CD4-positive, alpha-beta T cell treated with Interleukin-6 for 4 hours (primary cell): ENCODE measurements around the gene HLA-DQA2.
"Not testable (repeated sequence)": the region's sequence is repeated elsewhere in the genome, so short reads cannot be mapped to it uniquely, and the experiment has no call there.

Source experiments
- DNase-seq: peaks from one replicate; pipeline ENCODE4 v3.0.0-alpha.2; 2020; ENCODE audit warnings: mixed read lengths

Gene HLA-DQA2

GRCh38 chr6:32741031-32741960 lies at the start of gene HLA-DQA2:
TSS of gene HLA-DQA2 (plus strand) at chr6:32741391. CDS start at chr6:32741444, 53 bp downstream.
- no peak for DNase-seq

DNA sequence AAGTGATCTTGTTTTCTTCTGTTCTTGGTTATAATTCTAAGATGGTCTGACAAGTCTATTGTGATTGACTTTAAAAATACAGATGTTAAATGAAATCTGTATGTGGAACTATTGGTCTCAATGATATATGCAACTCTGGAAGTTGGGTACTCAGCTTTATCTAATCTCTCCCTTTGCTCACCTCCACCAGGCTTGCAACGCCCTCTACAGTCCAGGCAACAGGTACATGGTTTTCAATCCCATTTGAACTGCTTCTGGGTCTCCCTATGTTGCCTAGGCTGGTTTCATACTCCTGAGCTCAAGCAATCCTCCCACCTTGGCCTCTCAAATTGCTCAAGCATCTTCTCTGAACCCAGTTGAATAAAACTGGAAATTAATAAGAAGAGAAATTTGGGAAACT lies 49.2 kb upstream of the HLA-DQA2 start:
- peak; percentile 75 for DNase-seq

DNA sequence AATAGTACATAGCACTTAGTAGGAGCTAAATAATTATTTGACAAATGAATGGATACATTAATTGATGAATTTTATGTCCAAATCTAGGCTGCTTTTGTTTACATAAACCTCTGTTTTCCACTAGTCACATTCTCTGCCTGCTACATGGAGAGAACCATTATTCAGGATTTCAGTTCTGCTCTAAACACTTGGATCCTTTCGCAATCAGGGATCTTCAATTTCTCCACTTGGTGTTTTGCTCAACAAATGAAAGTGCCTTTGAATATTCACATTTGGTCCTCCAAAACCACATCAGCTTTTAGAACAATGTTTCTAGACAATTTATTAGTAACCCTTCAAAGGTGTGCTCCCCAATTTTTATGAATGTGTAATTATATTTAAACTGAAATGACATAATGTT lies 44.2 kb upstream of the HLA-DQA2 start:
- DNase-seq = no peak

- peak; percentile 38 for DNase-seq
Observed at GRCh38 chr6:32700391-32701040, 40.7 kb upstream of the HLA-DQA2 start.

GRCh38 chr6:32703347-32703746 lies 37.8 kb upstream of the HLA-DQA2 start:
- DNase-seq = no peak

DNA sequence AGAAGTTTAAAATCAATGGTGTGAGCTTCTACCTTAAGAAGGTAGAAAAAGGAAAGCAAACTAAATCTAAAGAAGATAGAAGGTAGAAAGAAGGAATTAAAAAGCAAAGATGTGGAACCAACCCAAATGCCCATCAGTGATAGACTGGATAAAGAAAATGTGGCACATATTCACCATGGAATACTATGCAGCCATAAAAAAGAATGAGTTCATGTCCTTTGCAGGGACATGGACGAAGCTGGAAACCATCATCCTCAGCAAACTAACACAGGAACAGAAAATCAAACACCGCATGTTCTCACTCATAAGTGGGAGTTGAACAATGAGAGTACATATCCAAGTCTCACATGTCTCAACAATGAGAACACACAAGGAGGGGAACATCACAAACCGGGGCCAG lies 36.0 kb upstream of the HLA-DQA2 start:
- DNase-seq = not testable (repeated sequence)

DNA sequence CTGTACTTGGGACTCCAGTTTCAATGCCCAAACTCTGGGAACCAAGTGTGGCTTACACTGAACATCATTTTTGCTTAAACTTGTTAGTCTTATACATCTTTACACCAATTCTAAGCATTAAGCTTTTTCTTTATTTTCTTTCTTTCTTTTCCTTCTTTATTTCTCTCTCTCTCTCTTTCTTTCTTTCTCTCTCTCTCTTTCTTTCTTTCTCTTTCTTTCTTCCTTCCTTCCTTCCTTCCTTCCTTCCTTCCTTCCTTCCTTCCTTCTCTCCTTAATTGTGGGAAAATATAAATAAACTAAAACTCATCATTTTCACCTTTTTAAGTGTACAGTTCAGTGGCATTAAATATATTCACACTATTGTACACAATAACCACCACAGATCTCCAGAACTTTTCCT lies 31.6 kb upstream of the HLA-DQA2 start:
- no peak for DNase-seq

DNA sequence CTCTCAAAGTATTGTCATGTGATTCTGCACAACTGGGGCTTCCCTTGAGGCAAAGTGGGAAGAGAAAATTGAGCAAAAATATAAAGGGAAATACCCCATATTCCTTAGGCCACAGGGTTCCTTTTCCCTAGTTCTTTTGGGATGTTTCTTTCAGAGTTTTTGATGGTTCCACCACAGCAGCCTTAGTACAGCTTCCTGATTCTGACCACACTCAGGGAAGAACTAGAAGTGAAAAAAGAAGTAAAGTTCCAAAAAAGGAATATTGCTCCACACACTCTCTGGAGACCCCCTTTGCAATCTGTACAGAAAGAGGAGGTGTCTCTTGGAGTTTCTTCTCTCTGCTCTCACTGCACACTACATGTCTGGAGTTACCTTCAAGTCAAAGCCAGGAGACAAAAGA lies 27.9 kb upstream of the HLA-DQA2 start:
- no peak for DNase-seq

GRCh38 chr6:32716396-32716795 lies 24.8 kb upstream of the HLA-DQA2 start:
- no peak for DNase-seq

DNA sequence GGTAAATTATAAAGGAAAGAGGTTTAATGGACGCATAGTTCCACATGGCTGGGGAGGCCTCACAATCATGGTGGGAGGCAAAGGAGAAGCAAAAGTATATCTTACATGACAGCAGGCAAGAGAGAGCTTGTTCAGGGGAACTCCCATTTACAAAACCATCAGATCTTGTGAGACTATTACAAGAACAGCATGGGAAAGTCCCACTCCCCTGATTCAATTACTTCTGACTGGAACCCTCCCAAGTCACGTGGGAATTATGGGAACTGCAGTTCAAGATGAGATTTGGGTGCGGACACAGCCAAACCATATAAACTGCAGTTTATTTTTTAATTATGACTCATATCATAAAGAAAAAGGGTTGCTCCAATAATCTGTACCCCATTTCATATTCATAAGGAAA lies 22.3 kb upstream of the HLA-DQA2 start:
- DNase-seq = no peak

DNA sequence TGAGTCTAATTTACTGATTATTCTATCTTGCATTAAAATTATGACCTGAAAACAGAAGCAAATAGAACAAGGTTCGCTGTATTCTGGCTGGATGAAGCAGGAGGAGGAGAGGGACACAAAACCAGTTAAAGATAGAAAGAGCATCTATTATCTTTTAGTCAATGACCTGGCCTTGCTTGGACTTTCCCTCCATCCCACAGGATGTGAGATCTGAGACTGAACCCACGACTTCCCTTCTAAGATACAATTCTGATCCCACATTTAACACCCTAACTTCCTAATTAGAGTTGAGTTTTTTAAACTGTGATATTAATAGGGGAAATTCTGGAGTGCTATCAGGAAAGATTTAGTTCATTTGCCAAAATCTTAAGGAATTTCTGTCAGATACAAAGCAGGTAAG lies 3.1 kb upstream of the HLA-DQA2 start:
- DNase-seq = no peak

- no peak for DNase-seq
Observed at GRCh38 chr6:32742374-32742773, 1.2 kb downstream of the HLA-DQA2 start.

DNA sequence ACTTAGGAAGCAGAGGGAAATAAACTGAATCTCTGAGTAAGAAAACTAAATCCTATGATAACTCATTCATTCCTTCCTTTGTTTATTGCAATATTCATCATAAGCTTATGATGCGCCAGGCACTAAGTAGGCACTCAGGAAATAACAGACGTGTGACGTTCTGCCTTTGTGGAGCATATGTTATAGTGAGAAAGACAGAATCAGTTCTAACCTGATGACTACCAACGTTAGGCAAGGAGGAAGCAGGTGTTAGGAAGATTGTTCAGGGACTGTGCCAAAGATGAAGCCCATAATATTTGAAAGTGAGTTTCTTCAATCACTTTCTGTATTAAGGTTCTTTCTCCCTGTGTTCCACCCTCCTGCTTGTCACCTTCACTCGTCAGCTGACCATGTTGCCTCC lies 3.6 kb downstream of the HLA-DQA2 start:
- DNase-seq = no peak

GRCh38 chr6:32745649-32746048 lies 4.5 kb downstream of the HLA-DQA2 start:
- not testable (repeated sequence) for DNase-seq

DNA sequence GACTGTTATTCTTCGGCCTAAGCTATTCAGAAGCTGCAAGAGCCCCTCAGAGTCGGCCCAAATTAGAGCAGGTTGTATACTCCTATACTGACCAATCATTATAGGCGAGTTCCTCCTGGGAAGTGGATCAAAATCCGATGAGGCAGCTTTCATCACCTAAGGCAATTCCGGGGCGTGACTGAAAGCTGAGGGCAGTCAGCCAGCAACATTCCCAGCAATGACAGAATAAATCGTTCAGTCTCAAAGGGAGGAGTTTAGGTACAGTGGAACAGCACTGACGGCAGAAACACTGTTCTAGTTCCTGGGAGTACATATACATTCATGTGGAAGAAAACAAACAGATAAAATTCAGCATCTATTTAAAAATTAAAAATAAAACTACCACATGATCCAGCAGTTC lies 11.4 kb downstream of the HLA-DQA2 start:
- DNase-seq = no peak

- no peak for DNase-seq
Observed at GRCh38 chr6:32759669-32760068, 18.5 kb downstream of the HLA-DQA2 start.

- peak; percentile 46 for DNase-seq
Observed at GRCh38 chr6:32761072-32761471, 19.9 kb downstream of the HLA-DQA2 start.

DNA sequence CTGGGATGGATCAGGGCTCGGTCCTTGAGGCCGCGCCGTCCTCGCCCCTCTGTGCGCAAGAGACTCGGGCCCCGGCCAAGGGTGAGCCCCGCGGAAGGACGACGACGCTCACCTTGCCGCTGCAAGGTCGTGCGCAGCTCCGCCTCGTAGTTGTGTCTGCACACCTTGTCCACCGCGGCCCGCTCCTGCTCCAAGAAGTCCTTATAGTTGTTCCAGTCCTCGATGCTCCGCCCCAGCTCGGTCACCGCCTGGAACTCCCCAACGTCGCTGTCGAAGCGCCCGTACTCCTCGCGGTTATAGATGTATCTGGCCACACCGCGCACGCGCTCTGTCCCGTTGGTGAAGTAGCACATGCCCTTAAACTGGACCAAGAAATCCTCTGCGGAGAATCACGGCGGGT lies 20.4 kb downstream of the HLA-DQA2 start:
- DNase-seq = no peak

GRCh38 chr6:32763421-32763820 lies 22.2 kb downstream of the HLA-DQA2 start, which contains the start of gene HLA-DQB2:
TSS of gene HLA-DQB2 (minus strand) at chr6:32763532. CDS start at chr6:32763470, 62 bp downstream.
- no peak for DNase-seq

DNA sequence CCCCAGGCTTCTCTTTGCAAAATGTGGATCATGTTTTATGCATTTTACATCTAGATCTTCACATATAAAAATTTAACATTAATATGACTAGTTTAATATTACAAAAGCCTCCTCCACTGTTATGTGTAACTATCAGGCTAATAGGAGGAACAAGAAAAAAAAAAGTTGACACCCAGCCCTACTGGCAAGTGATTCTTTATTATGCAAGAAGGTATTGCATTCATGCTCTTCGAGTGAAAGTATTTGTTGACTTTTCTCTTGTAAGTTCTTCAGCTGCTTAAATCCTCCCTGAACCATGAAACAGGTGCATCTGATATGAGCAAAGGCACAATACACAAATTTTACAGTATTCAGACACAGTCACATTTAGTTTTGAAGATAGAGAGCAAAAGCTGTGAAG lies 22.9 kb downstream of the HLA-DQA2 start:
- DNase-seq = no peak

DNA sequence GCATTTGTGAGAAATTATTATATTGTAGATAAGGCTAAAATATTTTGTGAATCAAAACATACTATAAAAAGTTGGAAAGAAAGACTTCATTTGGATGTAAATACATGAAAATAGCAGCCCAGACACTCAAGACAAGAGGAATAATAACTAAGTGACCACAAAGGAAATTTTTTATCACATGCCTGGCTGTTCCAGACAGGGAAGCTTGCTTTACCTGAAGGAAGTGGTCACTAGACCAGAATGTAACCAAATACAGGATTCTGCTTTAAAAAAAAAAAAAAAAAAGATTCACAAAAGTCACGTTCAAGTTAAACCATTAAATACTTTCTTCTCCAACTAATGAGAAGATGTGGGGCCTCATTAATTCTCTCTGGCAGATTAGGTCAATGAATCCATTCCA lies 31.5 kb downstream of the HLA-DQA2 start:
- DNase-seq = no peak

- DNase-seq = no peak
Observed at GRCh38 chr6:32774426-32774825, 33.2 kb downstream of the HLA-DQA2 start.

DNA sequence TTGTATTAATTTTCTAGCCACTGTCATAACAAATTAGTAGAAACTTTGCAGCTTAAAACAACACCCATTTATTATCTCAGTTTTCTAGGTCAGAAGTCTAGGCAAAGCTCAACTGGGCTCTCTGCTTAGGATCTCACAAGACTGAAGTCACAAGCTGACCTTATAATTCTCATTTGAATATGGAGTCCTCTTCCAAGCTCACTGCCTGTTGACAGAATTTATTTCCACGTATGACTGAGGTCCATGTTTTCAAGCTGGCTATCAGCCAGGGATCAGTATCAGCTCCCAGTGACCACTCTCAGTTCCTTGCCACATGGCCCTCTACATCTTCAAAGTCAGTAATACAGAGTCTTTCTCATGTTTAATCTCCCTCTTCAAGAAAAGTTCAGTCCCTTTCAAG lies 33.9 kb downstream of the HLA-DQA2 start:
- no peak for DNase-seq

DNA sequence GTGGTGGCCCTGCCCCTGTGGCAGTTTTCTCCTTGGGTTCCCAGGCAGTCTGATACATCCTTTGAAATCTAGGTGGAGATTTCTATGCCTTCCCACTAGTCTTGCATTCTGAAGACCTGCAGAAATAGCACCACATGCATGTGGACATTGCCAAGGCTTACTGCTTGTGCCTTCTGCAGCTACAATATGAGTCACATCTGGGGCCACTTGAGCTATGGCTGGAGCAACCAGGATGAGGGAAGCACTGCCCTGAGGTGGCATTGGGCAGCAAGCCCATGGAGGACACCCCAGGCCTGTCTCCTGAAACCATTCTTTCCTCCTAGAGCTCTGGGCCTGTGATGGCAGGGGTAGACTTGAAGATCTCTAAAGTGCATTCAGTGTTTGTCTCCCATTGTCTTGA lies 37.8 kb downstream of the HLA-DQA2 start:
- no peak for DNase-seq
